Osteocyte (in vitro differentiated cells): ENCODE measurements around the gene PROM1. TPM values are rescaled to one million over a fixed set of nuclear protein-coding genes. Genes with fewer than 3 reads are reported as not detected.

Source experiments
- DNase-seq: peaks from one replicate; pipeline ENCODE4 v3.0.0; 2021; ENCODE audit warnings: mixed read lengths; ENCODE audit not compliant: unreplicated experiment; ENCODE audit errors: extremely low spot score
- H3K27ac Mint-ChIP-seq: one replicate; pipeline ENCODE4 v1.8.0; 2021; ENCODE audit warnings: mild to moderate bottlenecking, mixed read lengths; ENCODE audit not compliant: unreplicated experiment
- H3K27me3 Mint-ChIP-seq: one replicate; pipeline ENCODE4 v1.8.0; 2021; ENCODE audit warnings: mixed read lengths; ENCODE audit not compliant: unreplicated experiment
- H3K36me3 Mint-ChIP-seq: one replicate; pipeline ENCODE4 v1.8.0; 2021; ENCODE audit warnings: mixed read lengths; ENCODE audit not compliant: unreplicated experiment
- H3K4me1 Mint-ChIP-seq: one replicate; pipeline ENCODE4 v1.8.0; 2021; ENCODE audit warnings: mixed read lengths; ENCODE audit not compliant: unreplicated experiment
- H3K4me3 Mint-ChIP-seq: one replicate; pipeline ENCODE4 v1.8.0; 2021; ENCODE audit warnings: mild to moderate bottlenecking, moderate library complexity, mixed read lengths; ENCODE audit not compliant: unreplicated experiment
- H3K9me3 Mint-ChIP-seq: one replicate; pipeline ENCODE4 v1.8.0; 2021; ENCODE audit warnings: mixed read lengths; ENCODE audit not compliant: unreplicated experiment
- total RNA-seq: library from RNA; stranded (reverse); gene quantifications from 2 replicates; pipeline ENCODE4 v1.2.1, GENCODE V29; 2021
- TF ChIP-seq, protein P1 (sequence below): fragments of 200-600 bp; sonication (generic); IDR thresholded peaks from 2 replicates; pipeline ENCODE4 v1.5.0; 2021; ENCODE audit warnings: antibody characterized with exemption, mild to moderate bottlenecking, moderate library complexity

The PROM1 gene
- total RNA-seq, 1 donor from 2014 or later = not detected

DNA sequence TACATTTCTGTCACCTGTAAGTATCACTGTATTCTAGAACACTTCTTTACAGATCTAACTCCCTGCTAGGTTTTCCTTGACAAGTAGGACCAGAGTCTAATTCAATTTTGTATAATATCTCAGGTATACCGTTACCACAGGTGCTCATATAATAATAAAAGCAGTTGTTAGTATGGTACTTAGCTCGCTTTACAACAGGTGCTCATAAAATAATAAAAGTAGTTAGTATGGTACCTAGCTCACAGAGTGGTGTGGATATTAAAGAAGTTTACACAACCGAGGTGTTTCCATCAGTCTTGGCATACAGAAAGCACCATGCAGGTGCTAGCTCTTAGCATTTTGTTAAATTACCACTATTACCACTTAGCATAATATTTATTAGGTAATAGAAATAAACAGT lies 88.0 kb downstream of the PROM1 start:
- TF ChIP-seq, protein P1, sequence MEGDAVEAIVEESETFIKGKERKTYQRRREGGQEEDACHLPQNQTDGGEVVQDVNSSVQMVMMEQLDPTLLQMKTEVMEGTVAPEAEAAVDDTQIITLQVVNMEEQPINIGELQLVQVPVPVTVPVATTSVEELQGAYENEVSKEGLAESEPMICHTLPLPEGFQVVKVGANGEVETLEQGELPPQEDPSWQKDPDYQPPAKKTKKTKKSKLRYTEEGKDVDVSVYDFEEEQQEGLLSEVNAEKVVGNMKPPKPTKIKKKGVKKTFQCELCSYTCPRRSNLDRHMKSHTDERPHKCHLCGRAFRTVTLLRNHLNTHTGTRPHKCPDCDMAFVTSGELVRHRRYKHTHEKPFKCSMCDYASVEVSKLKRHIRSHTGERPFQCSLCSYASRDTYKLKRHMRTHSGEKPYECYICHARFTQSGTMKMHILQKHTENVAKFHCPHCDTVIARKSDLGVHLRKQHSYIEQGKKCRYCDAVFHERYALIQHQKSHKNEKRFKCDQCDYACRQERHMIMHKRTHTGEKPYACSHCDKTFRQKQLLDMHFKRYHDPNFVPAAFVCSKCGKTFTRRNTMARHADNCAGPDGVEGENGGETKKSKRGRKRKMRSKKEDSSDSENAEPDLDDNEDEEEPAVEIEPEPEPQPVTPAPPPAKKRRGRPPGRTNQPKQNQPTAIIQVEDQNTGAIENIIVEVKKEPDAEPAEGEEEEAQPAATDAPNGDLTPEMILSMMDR = no peak
- H3K4me1 Mint-ChIP-seq = no peaks in the 10 kb centered on the region

DNA sequence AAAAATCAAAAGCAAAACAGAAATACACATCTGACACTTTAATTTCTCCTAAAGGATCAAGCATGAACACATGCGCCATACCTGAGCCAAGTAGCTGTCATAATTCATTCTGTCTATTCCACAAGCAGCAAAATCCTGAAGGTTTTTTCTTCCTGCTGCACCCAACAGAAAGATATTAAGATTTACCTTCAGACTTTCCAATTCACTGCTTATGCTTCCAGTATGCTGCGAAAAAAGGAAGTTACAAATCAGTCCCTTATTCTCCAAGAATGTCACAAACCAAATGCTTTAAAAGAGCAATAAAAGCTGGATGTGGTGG lies 91.7 kb downstream of the PROM1 start:
- TF ChIP-seq, protein P1 = no peak
- Mint-ChIP-seq H3K4me1 (no peaks in the 10 kb centered on the region), H3K9me3 (no peaks in the 10 kb centered on the region), H3K4me3 (no peak overlapping the region), H3K36me3 (no peaks in the 10 kb centered on the region), H3K27me3 (peaks cover 18% of the 10 kb centered on the region), H3K27ac (no peak overlapping the region)
- no peak for DNase-seq

More for the DNA sequence above, 88.0 kb downstream of the PROM1 start:
- no peak for DNase-seq
- Mint-ChIP-seq H3K27me3 (peaks cover 18% of the 10 kb centered on the region), H3K36me3 (no peaks in the 10 kb centered on the region), H3K27ac (no peak overlapping the region), H3K4me3 (no peak overlapping the region), H3K9me3 (no peaks in the 10 kb centered on the region)

GRCh38 chr4:15990570-15991285 lies 93.1 kb downstream of the PROM1 start:
- no peaks in the 10 kb centered on the region for H3K9me3 Mint-ChIP-seq
- no peaks in the 10 kb centered on the region for H3K36me3 Mint-ChIP-seq
- TF ChIP-seq, protein P1 = no peak
- no peaks in the 10 kb centered on the region for H3K4me1 Mint-ChIP-seq
- no peak overlapping the region for H3K27ac Mint-ChIP-seq
- no peak for DNase-seq
- H3K4me3 Mint-ChIP-seq = no peak overlapping the region
- peaks cover 18% of the 10 kb centered on the region for H3K27me3 Mint-ChIP-seq

DNA sequence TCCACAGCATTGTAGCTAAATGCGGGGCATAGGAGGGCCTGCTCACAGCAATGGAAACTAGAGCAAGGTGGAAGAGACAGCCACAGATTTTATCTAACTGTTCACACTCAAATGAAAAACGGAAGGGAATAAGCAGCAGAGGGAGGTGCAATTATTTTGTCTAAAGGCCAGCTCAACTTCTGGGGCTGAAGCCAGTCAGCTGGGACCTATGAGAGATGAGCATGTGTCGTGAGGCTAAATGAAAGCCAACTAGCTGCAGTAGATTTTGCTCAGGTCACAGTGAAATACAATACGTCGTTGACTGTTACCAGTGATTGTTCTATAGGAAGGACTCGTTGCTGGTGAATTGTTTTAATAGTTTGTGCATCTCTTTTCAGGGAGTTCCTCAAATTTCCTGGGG lies 94.4 kb downstream of the PROM1 start:
- Mint-ChIP-seq H3K27ac (no peak overlapping the region), H3K36me3 (no peaks in the 10 kb centered on the region), H3K27me3 (peaks cover 13% of the 10 kb centered on the region), H3K4me1 (no peaks in the 10 kb centered on the region), H3K4me3 (no peak overlapping the region), H3K9me3 (no peaks in the 10 kb centered on the region)
- no peak for DNase-seq
- TF ChIP-seq, protein P1 = no peak

DNA sequence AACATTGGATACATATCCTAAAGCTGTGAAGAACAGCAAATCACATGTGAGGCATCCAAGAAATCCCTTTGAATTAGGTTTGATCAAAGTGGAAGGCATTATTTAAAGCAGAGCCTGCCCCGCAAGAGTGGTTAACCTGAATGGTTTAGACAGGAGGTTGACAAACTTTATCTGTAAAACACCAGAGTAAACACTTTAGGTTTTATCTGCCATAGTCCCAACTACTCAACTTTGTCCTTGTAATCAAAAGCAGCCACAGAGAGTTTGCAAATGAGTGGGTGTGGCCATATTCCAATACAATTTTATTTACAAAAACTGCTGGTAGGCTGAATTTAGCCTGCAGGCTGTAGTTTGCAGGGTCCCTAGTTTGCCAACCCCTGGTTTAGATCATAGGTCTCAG lies 95.6 kb downstream of the PROM1 start:
- no peak overlapping the region for H3K27ac Mint-ChIP-seq
- H3K4me3 Mint-ChIP-seq = no peak overlapping the region
- peaks cover 6% of the 10 kb centered on the region for H3K27me3 Mint-ChIP-seq
- H3K9me3 Mint-ChIP-seq = no peaks in the 10 kb centered on the region
- H3K4me1 Mint-ChIP-seq = peaks cover 4% of the 10 kb centered on the region
- TF ChIP-seq, protein P1 = no peak
- H3K36me3 Mint-ChIP-seq = no peaks in the 10 kb centered on the region
- DNase-seq = no peak
